GM23248 (cell line): ENCODE measurements around the gene HELZ2. TPM values are rescaled to one million over a fixed set of nuclear protein-coding genes. Genes with fewer than 3 reads are reported as not detected.

Experiments
- DNase-seq: peaks from one replicate; pipeline ENCODE4 v3.0.0-alpha.2; 2015
- H2AFZ ChIP-seq: fragments of 200-600 bp; sonication (generic); 2 replicates; pipeline ENCODE4 v1.6.1; 2016; ENCODE audit warnings: antibody characterized with exemption
- H3F3A ChIP-seq: fragments of 200-600 bp; sonication (generic); 2 replicates; pipeline ENCODE4 v1.6.1; 2016; ENCODE audit warnings: mild to moderate bottlenecking, antibody characterized with exemption, mixed run types; ENCODE audit not compliant: insufficient read depth
- H3K27ac ChIP-seq: fragments of 200-600 bp; sonication (generic); 2 replicates; pipeline ENCODE4 v1.5.1; 2016; ENCODE audit warnings: mild to moderate bottlenecking
- H3K27me3 ChIP-seq: fragments of 200-600 bp; sonication (generic); replicated peaks from 2 replicates; pipeline ENCODE4 v1.6.1; 2016; ENCODE audit warnings: mild to moderate bottlenecking; ENCODE audit not compliant: insufficient read depth
- H3K36me3 ChIP-seq: fragments of 200-600 bp; sonication (generic); 2 replicates; pipeline ENCODE4 v1.6.1; 2016; ENCODE audit warnings: low read depth, mild to moderate bottlenecking
- H3K4me1 ChIP-seq: fragments of 200-600 bp; sonication (generic); 2 replicates; pipeline ENCODE4 v1.6.1; 2016; ENCODE audit warnings: mild to moderate bottlenecking; ENCODE audit not compliant: insufficient read depth
- H3K4me2 ChIP-seq: fragments of 200-600 bp; sonication (generic); one replicate; pipeline ENCODE4 v1.6.1; 2016; ENCODE audit warnings: mild to moderate bottlenecking; ENCODE audit not compliant: unreplicated experiment
- H3K4me3 ChIP-seq: fragments of 200-600 bp; sonication (generic); 2 replicates; pipeline ENCODE4 v1.5.1; 2016; ENCODE audit warnings: mild to moderate bottlenecking
- H3K79me2 ChIP-seq: fragments of 200-600 bp; sonication (generic); 2 replicates; pipeline ENCODE4 v1.6.1; 2016; ENCODE audit warnings: mild to moderate bottlenecking; ENCODE audit not compliant: insufficient read depth
- H3K9ac ChIP-seq: fragments of 200-600 bp; sonication (generic); 2 replicates; pipeline ENCODE4 v1.6.1; 2016; ENCODE audit warnings: mild to moderate bottlenecking
- H3K9me2 ChIP-seq: fragments of 200-600 bp; sonication (generic); 2 replicates; pipeline ENCODE4 v1.6.1; 2016; ENCODE audit warnings: mixed run types, mild to moderate bottlenecking, moderate library complexity; ENCODE audit not compliant: insufficient read depth
- H3K9me3 ChIP-seq: fragments of 200-600 bp; sonication (generic); one replicate; pipeline ENCODE4 v1.6.1; 2017; ENCODE audit warnings: low read depth
- H4K20me1 ChIP-seq: fragments of 200-600 bp; sonication (generic); 2 replicates; pipeline ENCODE4 v1.6.0; 2016; ENCODE audit not compliant: insufficient read depth
- EZH2 ChIP-seq: fragments of 200-600 bp; sonication (generic); IDR thresholded peaks from 2 replicates; pipeline ENCODE4 v1.6.1; 2018; ENCODE audit warnings: antibody characterized with exemption, mild to moderate bottlenecking; ENCODE audit not compliant: insufficient read depth, poor library complexity, severe bottlenecking
- EZH2phosphoT487 ChIP-seq: fragments of 200-600 bp; sonication (generic); IDR thresholded peaks from 2 replicates; pipeline ENCODE4 v1.6.1; 2018; ENCODE audit warnings: antibody characterized with exemption, moderate library complexity, mild to moderate bottlenecking, low read depth; ENCODE audit not compliant: insufficient read depth
- WGBS, 2 experiments: methylation state at CpG; one replicate each; pipeline ENCODE4 v1.1.6; 2015 to 2017; ENCODE audit warnings: low lambda C conversion rate in 2 of 2, low coverage in 1 of 2; ENCODE audit errors: missing lambda C conversion rate in 2 of 2; 5-methylcytosine and 5-hydroxymethylcytosine counted together
- in situ Hi-C: fragments of 300-500 bp; cut with MboI; formaldehyde crosslinking; loops from 2 replicates; pipeline ENCODE4 v1.15.0; 2020
- polyA plus RNA-seq: library from polyadenylated mRNA; unstranded; fragments of >200 nt; fragmentation: Nextera tagmentation; extraction: Ambion mirVana; gene quantifications from 2 replicates; pipeline ENCODE4 v1.2.1, GENCODE V29; 2016
- total RNA-seq: library from RNA; depleted of rRNA; stranded (reverse); fragments of >200 nt; shearing (Covaris generic); gene quantifications from 2 replicates; pipeline ENCODE4 v1.2.3, GENCODE V29; 2014

Gene HELZ2
- total and polyA plus RNA-seq, 2 experiments from 2014 or later, result 3.0 to 17.5 TPM

GRCh38 chr20:63568986-63569949, 4.8 kb downstream of the HELZ2 start:
- Histone ChIP-seq H3K4me3 (no peak overlapping the region), H3K9ac (no peak overlapping the region), H3K4me1 (no peaks in the 10 kb centered on the region), H3K9me2 (no peaks in the 10 kb centered on the region), H4K20me1 (no peaks in the 10 kb centered on the region), H3K4me2 (no peak overlapping the region), H3F3A (no peaks in the 10 kb centered on the region), H3K27me3 (no peaks in the 10 kb centered on the region), H3K9me3 (no peaks in the 10 kb centered on the region), H2AFZ (no peak overlapping the region), H3K27ac (no peak overlapping the region), H3K36me3 (no peaks in the 10 kb centered on the region), H3K79me2 (0 out of 2 replicates have a peak, but pooled peaks cover 8% of the 10 kb centered on the region)
- TF ChIP-seq EZH2phosphoT487 (no peak), EZH2 (no peak)
- DNase-seq, result no peak
- in situ Hi-C loops, result no loop called here
- 84 to 85% methylated on average over 31 to 46 of the region's 46 CpGs for WGBS, 2 experiments

GRCh38 chr20:63568170-63568981, 5.7 kb downstream of the HELZ2 start:
- H3K36me3 ChIP-seq, result no peaks in the 10 kb centered on the region
- no peaks in the 10 kb centered on the region for H3K4me1 ChIP-seq
- DNase-seq, result no peak
- no peaks in the 10 kb centered on the region for H3K27me3 ChIP-seq
- in situ Hi-C loops, result no loop called here
- H3F3A ChIP-seq, result no peaks in the 10 kb centered on the region
- H2AFZ ChIP-seq, result no peak overlapping the region
- TF ChIP-seq EZH2 (no peak), EZH2phosphoT487 (no peak)
- no peak overlapping the region for H3K27ac ChIP-seq
- no peak overlapping the region for H3K4me2 ChIP-seq
- H3K4me3 ChIP-seq, result no peak overlapping the region
- no peak overlapping the region for H3K9ac ChIP-seq
- no peaks in the 10 kb centered on the region for H3K9me2 ChIP-seq
- H4K20me1 ChIP-seq, result no peaks in the 10 kb centered on the region
- WGBS, 2 experiments, result 94 to 96% methylated on average over 39 to 43 of the region's 43 CpGs
- 0 out of 2 replicates have a peak, but pooled peaks cover 5% of the 10 kb centered on the region for H3K79me2 ChIP-seq
- H3K9me3 ChIP-seq, result no peaks in the 10 kb centered on the region

GRCh38 chr20:63567386-63568169, 6.5 kb downstream of the HELZ2 start:
- no peak overlapping the region for H3K4me3 ChIP-seq
- H3F3A ChIP-seq, result no peaks in the 10 kb centered on the region
- no peaks in the 10 kb centered on the region for H3K79me2 ChIP-seq
- TF ChIP-seq EZH2phosphoT487 (no peak), EZH2 (no peak)
- H2AFZ ChIP-seq, result no peak overlapping the region
- H3K27me3 ChIP-seq, result no peaks in the 10 kb centered on the region
- H3K9ac ChIP-seq, result no peak overlapping the region
- WGBS, 2 experiments, result 93 to 96% methylated on average over 32 to 37 of the region's 37 CpGs
- no peak for DNase-seq
- no peaks in the 10 kb centered on the region for H3K9me3 ChIP-seq
- H3K27ac ChIP-seq, result no peak overlapping the region
- no peaks in the 10 kb centered on the region for H3K36me3 ChIP-seq
- no peaks in the 10 kb centered on the region for H3K9me2 ChIP-seq
- H4K20me1 ChIP-seq, result no peaks in the 10 kb centered on the region
- in situ Hi-C loops, result no loop called here
- no peaks in the 10 kb centered on the region for H3K4me1 ChIP-seq
- no peak overlapping the region for H3K4me2 ChIP-seq

- WGBS, 2 experiments, result 95% methylated on average over 8 to 22 of the region's 22 CpGs
- no peaks in the 10 kb centered on the region for H3K79me2 ChIP-seq
- no peak overlapping the region for H2AFZ ChIP-seq
- no peaks in the 10 kb centered on the region for H3K9me2 ChIP-seq
- H3K4me2 ChIP-seq, result no peak overlapping the region
- H3K9ac ChIP-seq, result no peak overlapping the region
- in situ Hi-C loops, result no loop called here
- H3K27ac ChIP-seq, result no peak overlapping the region
- no peaks in the 10 kb centered on the region for H3F3A ChIP-seq
- no peak for DNase-seq
- H3K4me1 ChIP-seq, result no peaks in the 10 kb centered on the region
- H4K20me1 ChIP-seq, result no peaks in the 10 kb centered on the region
- no peaks in the 10 kb centered on the region for H3K27me3 ChIP-seq
- no peak for TF ChIP-seq EZH2
- no peak for TF ChIP-seq EZH2phosphoT487
- H3K4me3 ChIP-seq, result no peak overlapping the region
- H3K9me3 ChIP-seq, result no peaks in the 10 kb centered on the region
- no peaks in the 10 kb centered on the region for H3K36me3 ChIP-seq
Measured at GRCh38 chr20:63567136-63567385, 7.0 kb downstream of the HELZ2 start.
